Right lobe of liver (tissue), 6 donors: ENCODE measurements around the gene APOB. TPM values are rescaled to one million over a fixed set of nuclear protein-coding genes. Genes with fewer than 3 reads are reported as not detected.

Experiments used
- ATAC-seq, 4 donors: fragments of 200-7000 bp; cut with Tn5 transposase; one replicate each; pipeline ENCODE4 v1.9.1; 2020; ENCODE audit warnings: mild to moderate bottlenecking in 4 of 4, moderate library complexity in 4 of 4
- DNase-seq, 3 donors: peaks; one replicate each; pipeline ENCODE4 v3.0.0-alpha.2; 2020
- H3K27ac ChIP-seq, 3 donors: fragments of 200-600 bp; one replicate each; pipeline ENCODE4 v1.8.0; 2022
- H3K27me3 ChIP-seq, 2 donors: fragments of 200-600 bp; one replicate each; pipeline ENCODE4 v1.8.0; 2022
- H3K36me3 ChIP-seq, 4 donors: fragments of 200-600 bp; sonication (generic) in 1 of 4; one replicate each; pipeline versions ENCODE4 v1.5.1 to v1.8.0; 2017 to 2022; ENCODE audit warnings: control low read depth in 1 of 4
- H3K4me1 ChIP-seq, 4 donors: fragments of 200-600 bp; sonication (generic) in 1 of 4; one replicate each; pipeline versions ENCODE4 v1.5.1 to v1.8.0; 2017 to 2022; ENCODE audit warnings: control low read depth in 1 of 4
- H3K4me3 ChIP-seq, 3 donors: fragments of 200-600 bp; one replicate each; pipeline ENCODE4 v1.8.0; 2022
- H3K9me3 ChIP-seq, 4 donors: fragments of 200-600 bp; sonication (generic) in 1 of 4; one replicate each; pipeline versions ENCODE4 v1.5.1 to v1.8.0; 2017 to 2022; ENCODE audit warnings: control low read depth in 1 of 4
- CTCF ChIP-seq, 4 donors: fragments of 200-600 bp in 3 of 4; fragments of 450-650 bp in 1 of 4; IDR thresholded peaks; one replicate each; pipeline versions ENCODE4 v1.5.1 to v1.8.0; 2016 to 2022; ENCODE audit warnings: antibody characterized with exemption in 4 of 4, mild to moderate bottlenecking in 2 of 4
- POLR2A ChIP-seq: fragments of 450-650 bp; IDR thresholded peaks from one replicate; pipeline ENCODE4 v1.6.1; 2017; ENCODE audit warnings: antibody characterized with exemption, mild to moderate bottlenecking
- whole genome bisulfite sequencing: methylation state at CpG from one replicate; pipeline ENCODE4 v1.1.6; 2018; ENCODE audit warnings: low coverage, low lambda C conversion rate; ENCODE audit not compliant: insufficient coverage; ENCODE audit errors: missing lambda C conversion rate; 5-methylcytosine and 5-hydroxymethylcytosine counted together
- intact Hi-C, 2 donors: fragments of 100-400 bp; cut with DNase I; formaldehyde crosslinking; loops; one replicate each; pipeline versions ENCODE4 v1.11.2 to v1.14.1; 2022
- total RNA-seq, 6 experiments: library from RNA; depleted of rRNA in 2 of 6; stranded (reverse); fragments of >200 nt in 2 of 6; fragmentation: NEBNext Ultra II Directional in 3 of 6; extraction: Animal tissue kit (Norgen Biotek cat#: 25700) in 3 of 6; gene quantifications; one replicate each; pipeline versions ENCODE4 v1.1.0 to v1.2.4, GENCODE V29; 2016 to 2023
- donor health status: DM: no; HTN: yes; CAD: no.
- donor health status: DM: no; HTN: no; CAD: no.
- donor health status: DM: no; HTN: no; CAD: no.
- donor health status: DM: no; HTN: yes; CAD: no.
- donor health status: DM: no; HTN: yes; CAD: no.

The APOB gene
- total RNA-seq, 6 experiments from 2014 or later = 2,615 to 3,271 (median 2,774) TPM

- WGBS = 39% methylated on average over 5 of the region's 5 CpGs
- ATAC-seq (no peak), DNase-seq (no peak)
- no peaks in the 10 kb centered on the region for H3K27me3 ChIP-seq
- TF ChIP-seq POLR2A (no peak), CTCF (IDR thresholded peaks at IDR 0.05) (no peak)
- H3K4me3 ChIP-seq = no peak overlapping the region
- intact Hi-C loops = no loop called here
- no peaks in the 10 kb centered on the region for H3K9me3 ChIP-seq
- no peaks in the 10 kb centered on the region for H3K4me1 ChIP-seq
- H3K27ac ChIP-seq = no peak overlapping the region
- no peaks in the 10 kb centered on the region for H3K36me3 ChIP-seq
Measured at GRCh38 chr2:20972110-20972509, 71.8 kb downstream of the APOB start.

GRCh38 chr2:20970068-20970467 lies 73.8 kb downstream of the APOB start:
- ATAC-seq (peak in 1 of 4 donors; percentile 21), DNase-seq (no peak)
- Histone ChIP-seq H3K36me3 (no peaks in the 10 kb centered on the region), H3K4me3 (no peak overlapping the region), H3K27ac (no peak overlapping the region), H3K9me3 (no peaks in the 10 kb centered on the region), H3K4me1 (no peaks in the 10 kb centered on the region), H3K27me3 (no peaks in the 10 kb centered on the region)
- WGBS = 57% methylated on average over 3 of the region's 4 CpGs
- no peak for TF ChIP-seq CTCF (IDR thresholded peaks at IDR 0.05)
- TF ChIP-seq POLR2A = no peak
- intact Hi-C loops = no loop called here

GRCh38 chr2:20966061-20966595 lies 77.7 kb downstream of the APOB start:
- DNase-seq (no peak), ATAC-seq (no peak)
- intact Hi-C loops = loop anchor here (10.0 kb wide), 2 partner anchors 181 to 301 kb away; partner anchors contain the start of gene GDF7 (in 1 of the 2)
- Histone ChIP-seq H3K4me3 (no peak overlapping the region), H3K27me3 (no peaks in the 10 kb centered on the region), H3K36me3 (no peaks in the 10 kb centered on the region), H3K9me3 (no peaks in the 10 kb centered on the region), H3K27ac (no peak overlapping the region), H3K4me1 (peaks cover 0 to 3% (median 0%) of the 10 kb centered on the region in 4 donors)
- 73% methylated on average over 10 of the region's 10 CpGs for WGBS
- TF ChIP-seq POLR2A (no peak), CTCF (IDR thresholded peaks at IDR 0.05) (no peak)

- DNase-seq = no peak
- H3K36me3 ChIP-seq = no peaks in the 10 kb centered on the region
- H3K9me3 ChIP-seq = no peaks in the 10 kb centered on the region
- ATAC-seq = no peak
- WGBS = no CpG with 5 or more reads among the region's 5 CpGs
- no peaks in the 10 kb centered on the region for H3K27me3 ChIP-seq
- H3K4me1 ChIP-seq = peaks cover 0 to 3% (median 0%) of the 10 kb centered on the region in 4 donors
- TF ChIP-seq CTCF (IDR thresholded peaks at IDR 0.05) (no peak), POLR2A (no peak)
- no peak overlapping the region for H3K4me3 ChIP-seq
- intact Hi-C loops = loop anchor here (10.0 kb wide), 2 partner anchors 180 to 300 kb away; partner anchors contain the start of gene GDF7 (in 1 of the 2)
- no peak overlapping the region for H3K27ac ChIP-seq
Measured at GRCh38 chr2:20965221-20965620, 78.7 kb downstream of the APOB start.
